Measurements from ENCODE around the gene ARHGEF12. TPM values are rescaled to one million over a fixed set of nuclear protein-coding genes. Genes with fewer than 3 reads are reported as not detected.
A peak's percentile ranks its signal among the peaks of the same experiment; 100 is the strongest.

ARHGEF12 gene, protein sequence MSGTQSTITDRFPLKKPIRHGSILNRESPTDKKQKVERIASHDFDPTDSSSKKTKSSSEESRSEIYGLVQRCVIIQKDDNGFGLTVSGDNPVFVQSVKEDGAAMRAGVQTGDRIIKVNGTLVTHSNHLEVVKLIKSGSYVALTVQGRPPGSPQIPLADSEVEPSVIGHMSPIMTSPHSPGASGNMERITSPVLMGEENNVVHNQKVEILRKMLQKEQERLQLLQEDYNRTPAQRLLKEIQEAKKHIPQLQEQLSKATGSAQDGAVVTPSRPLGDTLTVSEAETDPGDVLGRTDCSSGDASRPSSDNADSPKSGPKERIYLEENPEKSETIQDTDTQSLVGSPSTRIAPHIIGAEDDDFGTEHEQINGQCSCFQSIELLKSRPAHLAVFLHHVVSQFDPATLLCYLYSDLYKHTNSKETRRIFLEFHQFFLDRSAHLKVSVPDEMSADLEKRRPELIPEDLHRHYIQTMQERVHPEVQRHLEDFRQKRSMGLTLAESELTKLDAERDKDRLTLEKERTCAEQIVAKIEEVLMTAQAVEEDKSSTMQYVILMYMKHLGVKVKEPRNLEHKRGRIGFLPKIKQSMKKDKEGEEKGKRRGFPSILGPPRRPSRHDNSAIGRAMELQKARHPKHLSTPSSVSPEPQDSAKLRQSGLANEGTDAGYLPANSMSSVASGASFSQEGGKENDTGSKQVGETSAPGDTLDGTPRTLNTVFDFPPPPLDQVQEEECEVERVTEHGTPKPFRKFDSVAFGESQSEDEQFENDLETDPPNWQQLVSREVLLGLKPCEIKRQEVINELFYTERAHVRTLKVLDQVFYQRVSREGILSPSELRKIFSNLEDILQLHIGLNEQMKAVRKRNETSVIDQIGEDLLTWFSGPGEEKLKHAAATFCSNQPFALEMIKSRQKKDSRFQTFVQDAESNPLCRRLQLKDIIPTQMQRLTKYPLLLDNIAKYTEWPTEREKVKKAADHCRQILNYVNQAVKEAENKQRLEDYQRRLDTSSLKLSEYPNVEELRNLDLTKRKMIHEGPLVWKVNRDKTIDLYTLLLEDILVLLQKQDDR (N-terminal part only)
- total RNA-seq, result 10 to 100 TPM; 11.2 to 14.2 TPM

DNA sequence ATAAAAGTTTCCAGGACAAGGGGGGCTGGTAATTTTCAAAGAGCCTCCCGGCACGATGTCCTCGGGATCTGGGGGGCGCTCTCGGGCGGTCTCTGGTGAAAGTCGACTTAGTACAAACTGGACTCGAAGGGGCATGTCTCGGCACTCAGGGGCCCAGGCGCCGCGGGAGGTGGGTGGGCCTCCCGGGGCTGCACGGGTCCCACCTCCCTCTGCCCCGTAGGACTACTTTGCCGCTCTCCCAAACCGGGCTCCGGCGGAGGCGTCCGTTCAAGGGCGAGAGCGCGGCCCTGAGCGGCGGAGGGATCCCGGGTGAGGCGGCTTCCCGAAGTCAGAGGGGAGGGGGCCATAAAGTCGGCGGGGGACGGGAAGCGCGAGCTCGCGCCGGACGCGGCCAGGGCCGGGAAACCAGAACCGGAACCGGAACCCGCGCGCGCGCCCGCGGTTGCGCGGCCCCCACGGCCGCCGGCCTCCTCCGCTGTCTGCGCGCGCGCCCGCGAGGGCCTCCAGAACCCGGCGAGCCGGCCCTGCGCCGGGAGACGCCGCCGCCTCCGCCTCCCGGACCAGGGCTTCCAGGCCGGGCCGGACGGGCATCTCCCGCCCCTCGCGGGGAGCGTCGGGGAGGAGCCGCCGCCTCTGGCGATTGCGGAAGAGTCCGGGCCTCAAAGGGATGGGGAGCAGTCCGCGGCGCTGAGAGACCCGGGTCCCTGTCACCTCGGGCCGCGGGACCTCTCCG is at the start of gene ARHGEF12:
Gene ARHGEF12, plus strand, starts transcription at position 506 of the 733 bp plus-strand sequence. CDS start 831 bp downstream, outside the sequence.
- DNase-seq (ENCODE audit: low spot score in 2 of 2) (peak; percentile 76 to 84), ATAC-seq (peak; percentile 74 to 76)
- Mint-ChIP-seq H3K27ac (peak within 1 kb of the TSS; percentile 73 to 91), H3K9me3 (no peaks in the 10 kb centered on the region), H3K36me3 (peaks cover 6 to 8% of the 10 kb centered on the region in 2 donors)

DNA sequence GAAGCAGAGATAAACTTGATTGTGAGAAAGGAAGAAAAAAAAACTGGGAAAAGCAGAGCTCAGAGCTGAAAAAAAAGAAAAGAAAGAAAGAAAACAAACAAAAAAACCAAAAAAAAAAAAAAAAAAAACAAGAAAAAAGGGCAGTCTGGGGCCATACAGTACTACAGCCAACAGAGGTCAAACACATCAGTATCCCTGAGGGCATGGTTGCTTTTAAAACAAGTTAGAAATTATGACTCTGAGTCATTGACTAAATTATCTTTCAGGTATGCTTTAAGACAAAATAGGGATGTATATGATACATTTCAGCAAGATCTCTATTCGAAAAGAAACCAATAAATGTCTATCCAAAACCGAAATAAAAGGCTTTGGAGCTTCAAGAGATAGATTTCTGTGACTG is 48.2 kb upstream of the ARHGEF12 start:
- no peaks in the 10 kb centered on the region for H3K9me3 Mint-ChIP-seq
- H3K36me3 Mint-ChIP-seq, result no peaks in the 10 kb centered on the region
- DNase-seq (ENCODE audit: low spot score in 2 of 2) (no peak), ATAC-seq (no peak)
- H3K27ac Mint-ChIP-seq, result no peak overlapping the region

DNA sequence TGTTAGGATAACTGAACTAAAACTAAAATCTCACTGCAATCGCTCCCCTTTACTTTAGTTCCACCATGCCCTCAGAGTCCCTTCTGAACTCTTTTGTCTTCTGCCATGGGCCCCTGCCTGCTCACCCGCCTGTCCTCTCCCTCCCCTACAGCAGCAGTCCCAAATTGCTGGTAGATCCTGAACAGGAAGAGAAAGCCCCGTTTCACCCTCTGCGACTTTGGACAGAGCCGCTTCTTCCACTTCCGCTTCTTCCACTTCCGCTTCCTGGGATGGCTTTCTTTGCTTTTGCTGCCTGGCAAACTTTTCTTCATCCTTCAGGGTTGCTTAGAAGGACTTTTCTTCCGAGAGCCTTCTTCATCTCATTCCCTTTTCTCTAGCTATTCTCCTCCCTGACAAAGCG is 46.8 kb upstream of the ARHGEF12 start:
- ATAC-seq, result no peak
- no peaks in the 10 kb centered on the region for H3K9me3 Mint-ChIP-seq
- H3K27ac Mint-ChIP-seq, result no peak overlapping the region

DNA sequence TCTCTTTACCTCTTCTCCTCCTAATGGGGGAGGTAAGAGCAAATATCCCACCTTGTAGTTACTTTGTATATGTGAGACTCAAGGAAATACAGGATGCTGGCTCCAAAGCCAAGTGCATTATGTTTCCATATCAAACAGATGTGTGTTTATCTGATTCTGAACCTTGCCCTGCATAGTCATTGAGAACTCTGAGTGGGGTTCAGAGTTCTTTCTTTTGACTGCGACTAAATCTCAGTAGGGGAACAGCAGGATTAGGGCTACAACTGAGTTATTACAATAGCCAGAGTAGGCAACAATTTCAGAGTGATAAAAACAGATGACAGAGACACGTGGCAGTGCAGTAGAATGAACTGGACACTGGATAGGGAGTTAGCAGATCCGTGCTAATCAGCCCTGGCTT is 45.3 kb upstream of the ARHGEF12 start:
- no peak overlapping the region for H3K27ac Mint-ChIP-seq
- no peaks in the 10 kb centered on the region for H3K9me3 Mint-ChIP-seq
- DNase-seq (ENCODE audit: low spot score in 2 of 2), result no peak
- ATAC-seq, result no peak
- H3K36me3 Mint-ChIP-seq, result no peaks in the 10 kb centered on the region

More for the DNA sequence above, 46.8 kb upstream of the ARHGEF12 start:
- no peak for DNase-seq (ENCODE audit: low spot score in 2 of 2)
- no peaks in the 10 kb centered on the region for H3K36me3 Mint-ChIP-seq

DNA sequence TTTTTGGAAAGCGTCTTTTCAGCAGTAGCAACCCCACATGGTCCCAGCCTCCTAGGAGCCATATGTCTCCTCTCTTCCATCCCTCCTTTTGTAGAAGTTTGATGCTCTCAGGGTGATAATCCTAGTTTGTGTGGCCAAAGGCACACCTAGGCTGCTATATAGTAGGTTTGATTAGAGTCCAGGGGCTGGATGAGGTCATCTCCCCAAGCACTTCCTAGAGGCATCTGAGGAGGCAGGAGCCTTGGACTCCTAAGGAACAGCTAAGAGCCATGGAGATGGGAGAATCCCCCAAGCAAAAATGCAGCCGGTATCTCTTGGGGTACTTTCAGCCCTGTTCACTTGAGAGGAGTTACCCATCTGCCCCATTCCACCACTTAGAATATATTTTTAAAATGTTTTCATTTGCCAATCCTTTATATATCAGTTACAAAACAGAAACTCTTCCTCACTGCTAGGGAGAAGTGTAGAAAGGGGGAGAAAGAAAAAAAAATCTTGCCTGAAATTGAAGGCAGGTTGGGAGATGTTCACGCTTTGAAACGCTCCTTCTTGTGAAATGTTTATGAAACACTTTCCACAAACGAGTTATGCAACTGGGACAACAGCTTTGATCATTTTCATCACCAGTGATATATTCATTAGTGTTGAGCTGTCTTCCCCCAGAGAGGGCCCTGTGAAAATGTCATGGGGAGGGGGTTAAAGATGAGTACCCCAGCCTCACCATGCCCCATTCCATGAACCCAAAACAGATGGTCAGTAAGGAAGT is 43.0 kb upstream of the ARHGEF12 start:
- Mint-ChIP-seq H3K36me3 (no peaks in the 10 kb centered on the region), H3K9me3 (no peaks in the 10 kb centered on the region), H3K27ac (no peak overlapping the region)
- no peak for ATAC-seq
- no peak for DNase-seq (ENCODE audit: low spot score in 2 of 2)

DNA sequence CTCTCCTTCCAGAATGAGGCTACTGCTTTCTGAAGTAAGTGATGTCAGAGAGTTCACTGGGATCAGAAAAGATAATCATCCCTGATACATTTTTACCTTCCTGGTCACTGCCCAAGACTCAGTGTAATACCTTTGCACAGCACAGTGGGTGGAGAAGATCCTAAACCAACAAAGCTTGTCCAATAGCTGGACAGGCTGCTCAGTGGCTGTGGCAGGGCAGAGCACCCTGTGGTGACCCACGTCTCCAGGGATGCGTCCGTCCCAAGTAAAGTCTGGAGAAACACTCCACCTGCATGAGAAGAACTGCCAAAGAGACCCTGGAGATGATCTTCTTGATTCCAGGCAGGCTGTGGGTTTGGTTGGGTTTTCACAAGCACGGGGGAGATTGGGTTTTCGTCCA is 42.1 kb upstream of the ARHGEF12 start:
- no peak for ATAC-seq
- DNase-seq (ENCODE audit: low spot score in 2 of 2), result no peak
- H3K27ac Mint-ChIP-seq, result no peak overlapping the region
- H3K9me3 Mint-ChIP-seq, result no peaks in the 10 kb centered on the region
- no peaks in the 10 kb centered on the region for H3K36me3 Mint-ChIP-seq

DNA sequence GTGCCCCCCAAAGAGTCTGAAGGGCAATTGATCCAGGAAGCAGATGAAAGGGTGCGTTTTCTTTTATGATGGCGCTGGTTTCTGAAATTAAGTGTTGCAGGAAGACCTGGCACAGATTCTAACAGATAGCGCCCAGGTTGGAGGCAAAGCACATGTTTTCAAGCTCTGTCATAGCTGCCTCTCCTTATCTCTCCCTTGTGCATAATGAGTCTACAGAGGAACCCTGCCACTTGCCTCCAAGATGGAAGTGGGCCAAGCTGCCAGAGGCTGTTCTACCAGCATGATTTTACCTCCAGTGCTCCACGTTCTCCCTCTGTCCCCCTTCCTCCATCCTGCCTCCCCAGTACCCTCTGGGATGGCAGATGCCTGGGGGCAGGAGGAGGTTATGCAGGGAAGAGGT is 41.1 kb upstream of the ARHGEF12 start:
- DNase-seq (ENCODE audit: low spot score in 2 of 2) (no peak), ATAC-seq (no peak)
- H3K9me3 Mint-ChIP-seq, result no peaks in the 10 kb centered on the region
- H3K36me3 Mint-ChIP-seq, result no peaks in the 10 kb centered on the region
- H3K27ac Mint-ChIP-seq, result no peak overlapping the region

DNA sequence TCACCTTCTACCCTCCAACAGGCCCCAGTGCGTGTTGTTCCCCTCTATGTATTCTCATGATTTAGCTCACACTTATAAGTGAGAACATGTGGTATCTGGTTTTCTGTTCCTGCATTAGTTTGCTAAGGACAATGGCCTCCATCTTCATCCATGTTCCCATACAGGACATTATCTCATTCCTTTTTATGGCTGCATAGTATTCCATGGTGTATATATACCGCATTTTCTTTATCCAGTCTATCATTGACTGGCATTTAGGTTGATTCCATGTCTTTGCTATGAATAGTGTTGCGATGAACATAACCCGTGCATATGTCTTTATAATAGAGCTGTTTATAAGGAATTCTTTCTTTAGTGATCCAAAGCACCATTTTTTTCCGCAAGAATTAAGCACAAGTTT is 39.7 kb upstream of the ARHGEF12 start:
- ATAC-seq (no peak), DNase-seq (ENCODE audit: low spot score in 2 of 2) (no peak)
- no peak overlapping the region for H3K27ac Mint-ChIP-seq
- no peaks in the 10 kb centered on the region for H3K9me3 Mint-ChIP-seq
- H3K36me3 Mint-ChIP-seq, result no peaks in the 10 kb centered on the region

DNA sequence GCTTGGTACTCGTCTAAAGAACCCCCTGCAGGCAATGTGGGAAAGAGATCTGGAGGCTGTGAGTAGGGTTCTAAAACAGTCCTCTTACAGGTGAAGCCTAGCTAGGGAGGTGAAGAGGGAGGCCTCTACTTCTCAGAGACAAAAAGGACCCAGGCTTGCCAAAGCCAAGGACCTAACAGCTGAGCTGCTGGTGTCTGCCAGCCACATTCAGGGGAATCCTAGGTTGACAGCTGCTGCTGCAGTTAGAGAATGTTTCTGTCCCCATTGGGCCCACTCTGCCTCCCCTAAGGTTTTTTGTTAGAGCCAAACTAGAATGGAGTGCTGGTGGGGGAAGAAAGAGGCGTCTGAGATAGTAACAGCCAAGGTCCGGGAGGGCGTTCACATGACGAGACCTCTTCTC is 37.8 kb upstream of the ARHGEF12 start:
- DNase-seq (ENCODE audit: low spot score in 2 of 2) (no peak), ATAC-seq (no peak)
- Mint-ChIP-seq H3K9me3 (no peaks in the 10 kb centered on the region), H3K36me3 (no peaks in the 10 kb centered on the region), H3K27ac (no peak overlapping the region)

DNA sequence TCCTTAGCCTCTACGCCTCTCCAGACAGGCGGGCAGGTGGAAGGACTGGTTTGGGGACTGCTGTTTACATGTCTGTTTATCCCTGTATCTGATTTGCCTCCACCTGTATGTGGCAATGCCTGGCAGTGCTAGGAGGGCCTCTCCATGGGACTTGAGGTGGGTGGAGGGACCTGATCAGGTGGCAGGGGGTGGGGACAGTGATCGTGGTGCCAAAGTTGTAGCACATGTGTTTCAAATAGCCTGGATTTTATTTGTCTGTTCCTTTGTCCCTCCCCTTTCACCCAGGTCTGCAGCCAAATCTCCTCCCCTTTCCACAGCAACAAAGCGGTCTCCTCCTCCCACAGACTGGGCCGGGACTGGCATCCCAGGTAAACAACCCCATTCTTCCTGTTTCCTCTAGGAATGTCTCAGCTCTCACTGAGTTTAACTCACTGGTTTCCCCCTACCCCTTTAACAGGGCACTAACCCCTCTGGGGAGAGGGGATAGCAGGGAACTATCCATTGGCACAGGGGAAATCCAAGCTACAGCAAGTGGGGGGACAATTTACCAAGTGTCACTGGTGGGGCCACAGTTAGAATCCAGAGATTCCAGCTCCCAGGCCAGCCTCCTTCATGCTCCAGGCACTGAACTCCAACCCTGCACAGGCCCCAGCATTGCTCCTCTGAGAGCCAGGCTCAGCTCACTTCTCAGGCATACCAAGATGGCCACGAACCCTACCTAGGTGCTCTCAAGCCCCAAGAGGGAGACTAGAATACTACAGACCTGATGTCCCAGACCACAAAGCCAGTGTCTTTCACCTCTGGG is 34.0 kb upstream of the ARHGEF12 start:
- Mint-ChIP-seq H3K36me3 (no peaks in the 10 kb centered on the region), H3K9me3 (no peaks in the 10 kb centered on the region), H3K27ac (no peak overlapping the region)
- ATAC-seq, result peak in 1 of 2 donors; percentile 14
- no peak for DNase-seq (ENCODE audit: low spot score in 2 of 2)

DNA sequence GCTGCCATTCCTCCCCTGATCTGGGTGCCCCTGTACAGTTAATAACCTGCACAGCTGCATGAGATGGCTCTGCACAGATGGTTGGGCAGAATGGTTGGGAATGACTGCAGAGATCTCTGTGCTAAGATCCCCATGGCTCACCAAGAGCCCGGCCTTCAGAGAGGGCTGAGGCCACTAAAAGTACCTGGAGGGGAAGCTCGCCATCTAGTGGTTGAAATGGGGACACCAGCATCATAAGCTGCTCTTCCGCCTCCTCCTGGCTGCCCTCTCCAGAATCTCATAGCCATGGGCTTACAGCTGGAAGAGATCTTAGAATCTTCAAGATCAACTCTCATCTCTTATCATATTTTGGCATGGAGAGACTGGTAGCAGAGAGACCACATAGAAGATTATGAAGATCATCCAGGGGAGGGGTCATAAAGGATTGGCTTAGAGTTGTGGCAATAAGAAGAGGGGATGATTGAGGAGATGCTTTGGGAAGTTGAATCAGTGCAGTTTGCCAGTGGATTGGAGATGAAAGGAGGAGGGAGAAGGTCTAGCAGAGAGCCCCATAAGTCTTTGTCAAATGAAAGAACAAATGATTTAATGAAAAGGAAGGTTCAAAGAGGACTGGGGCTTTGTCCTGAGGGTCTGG is 33.1 kb upstream of the ARHGEF12 start:
- DNase-seq (ENCODE audit: low spot score in 2 of 2) (peak in 1 of 2 donors; percentile 73), ATAC-seq (peak; percentile 86 to 90)
- H3K36me3 Mint-ChIP-seq, result no peaks in the 10 kb centered on the region
- H3K9me3 Mint-ChIP-seq, result no peaks in the 10 kb centered on the region
- no peak overlapping the region for H3K27ac Mint-ChIP-seq

DNA sequence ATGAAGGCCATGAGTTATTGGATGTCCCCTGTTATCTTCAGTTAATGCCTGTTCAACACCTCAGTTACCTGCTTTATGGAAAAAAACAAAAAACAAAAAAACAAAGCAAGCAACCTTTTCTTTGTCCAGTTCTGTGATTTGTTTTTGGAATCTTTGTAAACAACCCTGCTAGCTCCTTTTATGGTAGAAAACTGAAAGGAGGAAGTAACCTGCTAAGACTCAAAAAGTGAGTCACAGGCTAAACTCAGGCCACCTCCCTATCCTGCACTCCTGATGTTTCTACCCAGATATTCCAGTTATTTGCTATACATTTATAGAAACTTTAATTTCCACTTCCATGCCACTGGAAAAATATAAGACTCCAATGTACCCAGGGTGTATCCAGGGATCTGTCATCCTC is 31.7 kb upstream of the ARHGEF12 start:
- H3K27ac Mint-ChIP-seq, result no peak overlapping the region
- DNase-seq (ENCODE audit: low spot score in 2 of 2) (no peak), ATAC-seq (no peak)
- H3K9me3 Mint-ChIP-seq, result no peaks in the 10 kb centered on the region
- H3K36me3 Mint-ChIP-seq, result no peaks in the 10 kb centered on the region

DNA sequence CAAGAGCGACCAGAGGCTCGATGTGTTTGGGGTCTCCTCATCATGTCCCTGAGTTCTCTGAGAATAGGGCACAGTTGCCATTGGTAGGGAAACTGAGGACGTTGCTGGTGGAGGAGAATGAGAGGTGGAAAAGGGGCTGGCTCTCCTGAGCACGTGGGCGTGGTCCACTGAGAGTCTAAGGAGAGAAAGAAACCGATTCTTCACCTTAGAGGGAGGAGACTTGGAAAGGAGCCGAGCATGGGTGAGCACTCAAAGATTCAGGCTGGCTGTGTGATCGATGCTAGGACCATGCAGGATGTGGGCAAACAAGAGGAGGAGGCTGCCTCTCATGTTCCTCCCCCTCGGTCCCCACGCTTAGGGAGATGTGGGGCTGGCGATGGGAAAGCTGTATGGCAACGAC is 30.9 kb upstream of the ARHGEF12 start:
- H3K36me3 Mint-ChIP-seq, result no peaks in the 10 kb centered on the region

DNA sequence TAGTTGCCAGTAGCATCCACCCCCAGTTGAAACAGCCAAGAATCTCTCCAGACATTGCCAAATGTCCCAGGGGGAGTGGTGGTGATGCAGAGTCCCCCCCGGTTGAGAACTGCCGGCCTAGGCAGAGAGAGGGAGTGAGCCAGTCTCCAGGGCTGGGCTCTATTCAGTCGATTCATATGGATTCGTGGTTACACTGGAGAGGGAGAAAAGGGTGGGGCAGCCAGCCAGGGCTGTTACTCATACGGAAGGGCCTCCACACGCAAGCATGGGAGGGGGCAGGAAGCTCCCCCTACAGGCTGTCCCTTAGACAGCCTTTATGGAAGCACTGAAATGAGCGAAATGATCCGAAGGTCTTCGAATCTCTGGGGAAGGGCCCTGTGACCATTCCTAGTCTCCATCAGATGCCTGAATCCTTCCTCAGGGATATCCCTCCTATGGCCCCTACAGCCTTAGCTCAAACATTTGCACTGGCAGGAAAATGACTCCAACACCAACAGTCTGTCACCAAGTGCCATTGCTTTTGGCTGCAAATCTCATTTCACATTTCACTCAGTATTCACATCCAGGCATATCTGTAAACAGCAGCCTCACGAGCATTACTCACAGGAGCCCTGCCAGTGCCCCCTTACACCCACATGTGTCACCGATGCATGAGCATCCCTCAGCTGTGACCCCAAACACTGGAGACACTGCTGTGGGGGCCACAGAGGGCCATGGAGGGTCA is 29.5 kb upstream of the ARHGEF12 start:
- Mint-ChIP-seq H3K27ac (no peak overlapping the region), H3K9me3 (no peaks in the 10 kb centered on the region)
- no peak for ATAC-seq

More for the DNA sequence above, 30.9 kb upstream of the ARHGEF12 start:
- no peak for DNase-seq (ENCODE audit: low spot score in 2 of 2)
- Mint-ChIP-seq H3K27ac (no peak overlapping the region), H3K9me3 (no peaks in the 10 kb centered on the region)
- no peak for ATAC-seq

More for the DNA sequence above, 29.5 kb upstream of the ARHGEF12 start:
- no peaks in the 10 kb centered on the region for H3K36me3 Mint-ChIP-seq
- DNase-seq (ENCODE audit: low spot score in 2 of 2), result no peak

Measured in activated naive CD4-positive, alpha-beta T cell treated with anti-CD3 and anti-CD28 coated beads, Interleukin-2, amount 50 U/mL, for 72 hours (primary cell).